ENCODE data around the gene IPO4. TPM values are rescaled to one million over a fixed set of nuclear protein-coding genes. Genes with fewer than 3 reads are reported as not detected.

The IPO4 gene
- total and polyA plus RNA-seq, 2 of the 13 experiments (the other 11 are each of a cell fraction or from before 2014, with no cell fraction given) = 39.0 to 179 TPM

DNA sequence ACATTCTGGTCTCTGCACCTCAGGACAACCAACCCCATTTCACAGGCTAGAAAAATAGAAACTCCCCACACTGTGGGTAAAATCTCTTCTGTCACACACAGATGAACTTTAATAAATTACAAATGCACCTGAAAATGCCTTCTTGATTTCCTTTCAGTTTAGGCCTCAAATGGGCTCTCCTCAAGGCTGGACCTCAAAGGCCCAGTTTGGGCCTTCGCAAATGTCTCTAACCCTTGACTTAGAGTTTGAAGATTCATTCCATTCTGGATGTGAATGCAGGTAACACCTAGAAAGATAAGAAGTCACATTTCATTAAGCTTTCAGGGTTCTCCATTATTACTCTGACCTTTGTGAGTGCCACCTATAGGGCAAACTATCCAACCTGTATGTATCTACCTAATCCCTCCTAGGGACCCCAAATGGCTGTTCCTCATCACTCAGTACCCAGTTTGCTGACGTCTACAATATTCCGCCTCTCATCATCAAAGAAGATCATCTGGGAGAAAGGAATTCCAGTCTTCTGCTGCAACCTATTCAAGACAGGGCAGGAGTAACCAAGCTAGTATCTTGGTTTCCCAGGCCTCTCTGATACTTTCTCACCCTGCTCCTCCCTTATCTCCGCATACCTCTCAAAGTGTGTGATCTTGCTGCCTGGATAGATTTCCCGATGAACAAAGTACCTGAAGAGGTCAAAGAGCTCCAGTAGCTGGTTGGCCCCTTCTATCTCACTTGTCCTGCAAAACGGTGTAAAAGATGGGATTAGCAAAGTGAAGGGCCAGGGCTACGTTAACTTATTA is 25.4 kb upstream of the IPO4 start (continued):
- TF ChIP-seq ZNF549 (CRISPR knock-in tag; IDR thresholded peaks at IDR 0.05) (no peak), ZFP36L1 (CRISPR knock-in tag; IDR thresholded peaks at IDR 0.05) (no peak), ZNF724P (CRISPR knock-in tag; IDR thresholded peaks at IDR 0.05; ENCODE audit: borderline replicate concordance) (no peak), CCDC6 (CRISPR knock-in tag; IDR thresholded peaks at IDR 0.05) (no peak), SMYD3 (CRISPR knock-in tag; IDR thresholded peaks at IDR 0.05) (no peak), ZMYM2 (CRISPR knock-in tag; IDR thresholded peaks at IDR 0.05) (no peak; the same call in 1 of the 2 replicates), DR1 (CRISPR knock-in tag; IDR thresholded peaks at IDR 0.05) (no peak), ZNF780A (CRISPR knock-in tag; IDR thresholded peaks at IDR 0.05) (no peak), NFATC3 (CRISPR knock-in tag; IDR thresholded peaks at IDR 0.05) (0 out of 2 replicates have a peak, but pooled peaks have one; percentile 5), SMARCC2 (IDR thresholded peaks at IDR 0.05) (no peak), ZNF10 (CRISPR knock-in tag; IDR thresholded peaks at IDR 0.05; ENCODE audit: borderline replicate concordance, low read depth) (no peak), ZNF251 (CRISPR knock-in tag; IDR thresholded peaks at IDR 0.05) (no peak), CREM (IDR thresholded peaks at IDR 0.05) (no peak), CREM (CRISPR knock-in tag; IDR thresholded peaks at IDR 0.05) (no peak), WIZ (CRISPR knock-in tag; IDR thresholded peaks at IDR 0.05) (peak; percentile 16; the same call in 1 of the 2 replicates), ZNF564 (CRISPR knock-in tag; IDR thresholded peaks at IDR 0.05) (no peak), PAX8 (CRISPR knock-in tag; IDR thresholded peaks at IDR 0.05; ENCODE audit: borderline replicate concordance) (no peak), KDM5A (IDR thresholded peaks at IDR 0.05; ENCODE audit: borderline replicate concordance, low read length) (peak; percentile 91), ATF1 (CRISPR knock-in tag; IDR thresholded peaks at IDR 0.05) (no peak)
- TF ChIP-seq, protein P1, sequence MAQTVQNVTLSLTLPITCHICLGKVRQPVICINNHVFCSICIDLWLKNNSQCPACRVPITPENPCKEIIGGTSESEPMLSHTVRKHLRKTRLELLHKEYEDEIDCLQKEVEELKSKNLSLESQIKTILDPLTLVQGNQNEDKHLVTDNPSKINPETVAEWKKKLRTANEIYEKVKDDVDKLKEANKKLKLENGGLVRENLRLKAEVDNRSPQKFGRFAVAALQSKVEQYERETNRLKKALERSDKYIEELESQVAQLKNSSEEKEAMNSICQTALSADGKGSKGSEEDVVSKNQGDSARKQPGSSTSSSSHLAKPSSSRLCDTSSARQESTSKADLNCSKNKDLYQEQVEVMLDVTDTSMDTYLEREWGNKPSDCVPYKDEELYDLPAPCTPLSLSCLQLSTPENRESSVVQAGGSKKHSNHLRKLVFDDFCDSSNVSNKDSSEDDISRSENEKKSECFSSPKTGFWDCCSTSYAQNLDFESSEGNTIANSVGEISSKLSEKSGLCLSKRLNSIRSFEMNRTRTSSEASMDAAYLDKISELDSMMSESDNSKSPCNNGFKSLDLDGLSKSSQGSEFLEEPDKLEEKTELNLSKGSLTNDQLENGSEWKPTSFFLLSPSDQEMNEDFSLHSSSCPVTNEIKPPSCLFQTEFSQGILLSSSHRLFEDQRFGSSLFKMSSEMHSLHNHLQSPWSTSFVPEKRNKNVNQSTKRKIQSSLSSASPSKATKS (CRISPR knock-in tag; IDR thresholded peaks at IDR 0.05) = no peak
- TF ChIP-seq, protein P2, sequence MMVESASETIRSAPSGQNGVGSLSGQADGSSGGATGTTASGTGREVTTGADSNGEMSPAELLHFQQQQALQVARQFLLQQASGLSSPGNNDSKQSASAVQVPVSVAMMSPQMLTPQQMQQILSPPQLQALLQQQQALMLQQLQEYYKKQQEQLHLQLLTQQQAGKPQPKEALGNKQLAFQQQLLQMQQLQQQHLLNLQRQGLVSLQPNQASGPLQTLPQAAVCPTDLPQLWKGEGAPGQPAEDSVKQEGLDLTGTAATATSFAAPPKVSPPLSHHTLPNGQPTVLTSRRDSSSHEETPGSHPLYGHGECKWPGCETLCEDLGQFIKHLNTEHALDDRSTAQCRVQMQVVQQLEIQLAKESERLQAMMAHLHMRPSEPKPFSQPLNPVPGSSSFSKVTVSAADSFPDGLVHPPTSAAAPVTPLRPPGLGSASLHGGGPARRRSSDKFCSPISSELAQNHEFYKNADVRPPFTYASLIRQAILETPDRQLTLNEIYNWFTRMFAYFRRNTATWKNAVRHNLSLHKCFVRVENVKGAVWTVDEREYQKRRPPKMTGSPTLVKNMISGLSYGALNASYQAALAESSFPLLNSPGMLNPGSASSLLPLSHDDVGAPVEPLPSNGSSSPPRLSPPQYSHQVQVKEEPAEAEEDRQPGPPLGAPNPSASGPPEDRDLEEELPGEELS (CRISPR knock-in tag; IDR thresholded peaks at IDR 0.05) = no peak
- TF ChIP-seq, protein P3, sequence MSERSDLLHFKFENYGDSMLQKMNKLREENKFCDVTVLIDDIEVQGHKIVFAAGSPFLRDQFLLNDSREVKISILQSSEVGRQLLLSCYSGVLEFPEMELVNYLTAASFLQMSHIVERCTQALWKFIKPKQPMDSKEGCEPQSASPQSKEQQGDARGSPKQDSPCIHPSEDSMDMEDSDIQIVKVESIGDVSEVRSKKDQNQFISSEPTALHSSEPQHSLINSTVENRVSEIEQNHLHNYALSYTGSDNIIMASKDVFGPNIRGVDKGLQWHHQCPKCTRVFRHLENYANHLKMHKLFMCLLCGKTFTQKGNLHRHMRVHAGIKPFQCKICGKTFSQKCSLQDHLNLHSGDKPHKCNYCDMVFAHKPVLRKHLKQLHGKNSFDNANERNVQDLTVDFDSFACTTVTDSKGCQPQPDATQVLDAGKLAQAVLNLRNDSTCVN (CRISPR knock-in tag; IDR thresholded peaks at IDR 0.05; ENCODE audit: borderline replicate concordance) = 0 out of 2 replicates have a peak, but pooled peaks have one; percentile 0
- TF ChIP-seq, protein P4, sequence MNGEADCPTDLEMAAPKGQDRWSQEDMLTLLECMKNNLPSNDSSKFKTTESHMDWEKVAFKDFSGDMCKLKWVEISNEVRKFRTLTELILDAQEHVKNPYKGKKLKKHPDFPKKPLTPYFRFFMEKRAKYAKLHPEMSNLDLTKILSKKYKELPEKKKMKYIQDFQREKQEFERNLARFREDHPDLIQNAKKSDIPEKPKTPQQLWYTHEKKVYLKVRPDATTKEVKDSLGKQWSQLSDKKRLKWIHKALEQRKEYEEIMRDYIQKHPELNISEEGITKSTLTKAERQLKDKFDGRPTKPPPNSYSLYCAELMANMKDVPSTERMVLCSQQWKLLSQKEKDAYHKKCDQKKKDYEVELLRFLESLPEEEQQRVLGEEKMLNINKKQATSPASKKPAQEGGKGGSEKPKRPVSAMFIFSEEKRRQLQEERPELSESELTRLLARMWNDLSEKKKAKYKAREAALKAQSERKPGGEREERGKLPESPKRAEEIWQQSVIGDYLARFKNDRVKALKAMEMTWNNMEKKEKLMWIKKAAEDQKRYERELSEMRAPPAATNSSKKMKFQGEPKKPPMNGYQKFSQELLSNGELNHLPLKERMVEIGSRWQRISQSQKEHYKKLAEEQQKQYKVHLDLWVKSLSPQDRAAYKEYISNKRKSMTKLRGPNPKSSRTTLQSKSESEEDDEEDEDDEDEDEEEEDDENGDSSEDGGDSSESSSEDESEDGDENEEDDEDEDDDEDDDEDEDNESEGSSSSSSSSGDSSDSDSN (CRISPR knock-in tag; IDR thresholded peaks at IDR 0.05) = no peak

Measured in HepG2 (cell line).